ENCODE results near the gene CFAP61.

CFAP61 gene

DNA sequence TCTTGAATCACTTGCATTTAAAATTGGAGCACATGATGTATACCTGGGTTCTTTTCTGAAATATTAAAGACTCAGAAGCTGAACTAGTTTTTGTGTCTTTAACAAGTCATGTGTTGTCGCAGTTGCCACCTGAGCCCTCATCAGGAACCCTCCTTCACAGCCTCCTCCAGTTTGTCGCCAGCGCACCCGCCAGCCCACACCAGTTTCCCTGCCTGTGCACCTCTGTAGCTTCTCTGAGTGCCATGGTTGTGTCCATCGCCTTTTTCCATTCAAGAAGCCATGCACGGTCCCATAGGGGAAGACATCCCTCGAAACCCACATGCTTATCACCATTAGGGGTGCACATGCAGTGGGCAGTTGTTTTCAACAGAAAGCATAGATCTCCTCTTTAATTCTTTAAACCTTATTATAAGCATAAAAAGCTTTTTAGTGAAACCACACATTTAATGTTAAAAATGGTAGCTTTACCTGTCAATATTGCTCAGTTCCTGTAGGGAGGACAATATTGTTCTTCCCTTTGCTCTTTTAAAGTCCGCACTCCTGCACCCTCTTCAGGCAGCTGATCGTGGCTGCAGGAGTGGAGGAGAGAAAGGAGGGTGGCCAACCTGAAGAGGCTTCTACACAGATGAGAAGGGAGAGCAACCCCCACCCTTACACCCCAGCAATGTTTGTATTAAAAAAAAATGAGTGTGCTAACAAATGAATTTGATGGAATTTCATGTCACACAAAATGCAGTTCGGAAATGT, 121.9 kb downstream of the CFAP61 start:
- H3K4ac ChIP-seq (ENCODE audit: low read depth in 1 of 2, low read length in 2 of 2): no peak overlapping the region
- H2BK120ac ChIP-seq (ENCODE audit: low read depth, low read length): no peak overlapping the region
- no peak overlapping the region for H3K4me3 ChIP-seq (ENCODE audit: insufficient read depth in 1 of 2, low read depth in 1 of 2, low read length in 2 of 2)
- no peak overlapping the region for H2AK5ac ChIP-seq (ENCODE audit: low read length, severe bottlenecking)
- no peaks in the 10 kb centered on the region for H3K9me3 ChIP-seq (ENCODE audit: control insufficient read depth, low read length)
- no peak overlapping the region for H2BK12ac ChIP-seq (ENCODE audit: low read length in 2 of 2)
- no peak overlapping the region for H3K4me2 ChIP-seq (ENCODE audit: low read length, poor library complexity, severe bottlenecking)
- H3K18ac ChIP-seq (ENCODE audit: low read depth in 1 of 2, low read length in 2 of 2): no peak overlapping the region
- no peak overlapping the region for H3K9ac ChIP-seq (ENCODE audit: low read length)
- H3K4me1 ChIP-seq (ENCODE audit: control insufficient read depth, insufficient read depth, low read depth, low read length): no peaks in the 10 kb centered on the region
- no peak overlapping the region for H4K8ac ChIP-seq (ENCODE audit: low read length)
- H2BK5ac ChIP-seq (ENCODE audit: low read depth, low read length, poor library complexity, severe bottlenecking): no peak overlapping the region
- no peak overlapping the region for H3K23ac ChIP-seq (ENCODE audit: low read length in 2 of 2)
- DNase-seq: no peak
- H3K79me1 ChIP-seq (replicated peaks; ENCODE audit: low read length, poor library complexity, severe bottlenecking): no peaks in the 10 kb centered on the region
- H3K36me3 ChIP-seq (ENCODE audit: control insufficient read depth in 1 of 2, insufficient read depth in 2 of 2, low read depth in 1 of 2, low read length in 2 of 2): no peaks in the 10 kb centered on the region
- no peak overlapping the region for H3K14ac ChIP-seq (ENCODE audit: low read length in 2 of 2)
- peaks cover 0 to 3% of the 10 kb centered on the region in 2 experiments for H3K27me3 ChIP-seq (ENCODE audit: control insufficient read depth in 1 of 2, insufficient read depth in 1 of 2, low read length in 2 of 2)
- no peak overlapping the region for H4K91ac ChIP-seq (ENCODE audit: low read length)
- no peak overlapping the region for H3K27ac ChIP-seq (ENCODE audit: low read length, poor library complexity, severe bottlenecking)
- WGBS: 83% methylated on average over 6 of the region's 10 CpGs
- no peak overlapping the region for H2AFZ ChIP-seq (ENCODE audit: low read depth, low read length)
- no peak overlapping the region for H2BK15ac ChIP-seq (ENCODE audit: low read depth, poor library complexity, severe bottlenecking)

DNA sequence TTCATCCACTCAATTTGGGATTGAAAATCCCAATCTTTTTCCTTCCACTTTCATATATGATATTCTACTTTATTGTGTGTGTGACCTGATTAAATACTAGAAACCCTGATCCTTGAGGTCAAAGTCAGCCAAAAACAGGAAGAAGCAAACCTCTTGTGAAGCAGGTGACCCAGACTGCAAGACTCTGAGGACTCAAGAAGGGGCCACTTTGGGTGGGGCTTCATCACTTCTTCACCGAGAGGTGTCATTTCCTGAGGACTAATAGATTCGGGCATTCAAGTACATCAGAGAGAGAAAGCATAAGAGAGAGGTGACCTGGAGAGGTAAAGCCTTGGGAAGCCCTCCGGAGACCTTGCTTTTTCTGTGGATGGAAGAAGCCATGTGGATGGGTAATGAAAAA, 129.0 kb downstream of the CFAP61 start:
- H3K27me3 ChIP-seq (ENCODE audit: control insufficient read depth in 1 of 2, insufficient read depth in 1 of 2, low read length in 2 of 2): peaks cover 0 to 10% of the 10 kb centered on the region in 2 experiments
- WGBS: 79% methylated on average over 3 of the region's 3 CpGs

DNA sequence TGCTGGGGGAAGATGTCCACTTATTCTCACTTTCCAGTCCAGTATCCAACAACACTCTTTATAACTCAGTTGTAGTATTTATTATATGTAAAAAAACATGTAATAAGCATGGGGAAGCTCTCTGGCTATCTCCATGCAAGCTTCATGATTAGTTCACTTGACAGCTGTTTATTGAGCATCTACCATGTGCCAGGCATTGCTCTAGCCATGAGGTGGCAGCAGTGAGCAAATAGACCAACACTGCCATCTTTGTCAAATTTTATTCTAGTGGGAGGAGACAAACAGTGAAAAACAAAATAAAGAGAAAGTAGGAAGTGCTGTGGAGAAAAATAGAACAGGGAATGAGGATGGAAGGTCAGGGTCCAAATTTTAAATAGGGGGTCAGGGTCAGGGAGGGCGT, 131.8 kb downstream of the CFAP61 start:
- Histone ChIP-seq H3K4ac (ENCODE audit: low read depth in 1 of 2, low read length in 2 of 2) (no peak overlapping the region), H4K91ac (ENCODE audit: low read length) (no peak overlapping the region), H3K9ac (ENCODE audit: low read length) (no peak overlapping the region), H2BK15ac (ENCODE audit: low read depth, poor library complexity, severe bottlenecking) (no peak overlapping the region), H4K8ac (ENCODE audit: low read length) (no peak overlapping the region), H3K4me2 (ENCODE audit: low read length, poor library complexity, severe bottlenecking) (no peak overlapping the region), H2AFZ (ENCODE audit: low read depth, low read length) (no peak overlapping the region), H3K14ac (ENCODE audit: low read length in 2 of 2) (no peak overlapping the region), H3K36me3 (ENCODE audit: control insufficient read depth in 1 of 2, insufficient read depth in 2 of 2, low read depth in 1 of 2, low read length in 2 of 2) (no peaks in the 10 kb centered on the region), H3K4me1 (ENCODE audit: control insufficient read depth, insufficient read depth, low read depth, low read length) (peaks cover 1% of the 10 kb centered on the region), H3K79me1 (replicated peaks; ENCODE audit: low read length, poor library complexity, severe bottlenecking) (no peaks in the 10 kb centered on the region), H3K4me3 (ENCODE audit: insufficient read depth in 1 of 2, low read depth in 1 of 2, low read length in 2 of 2) (no peak overlapping the region), H3K27ac (ENCODE audit: low read length, poor library complexity, severe bottlenecking) (no peak overlapping the region), H2BK12ac (ENCODE audit: low read length in 2 of 2) (no peak overlapping the region), H3K23ac (ENCODE audit: low read length in 2 of 2) (no peak overlapping the region), H3K27me3 (ENCODE audit: control insufficient read depth in 1 of 2, insufficient read depth in 1 of 2, low read length in 2 of 2) (peaks cover 0 to 7% of the 10 kb centered on the region in 2 experiments), H2BK120ac (ENCODE audit: low read depth, low read length) (no peak overlapping the region), H3K18ac (ENCODE audit: low read depth in 1 of 2, low read length in 2 of 2) (no peak overlapping the region), H2BK5ac (ENCODE audit: low read depth, low read length, poor library complexity, severe bottlenecking) (no peak overlapping the region), H2AK5ac (ENCODE audit: low read length, severe bottlenecking) (no peak overlapping the region), H3K9me3 (ENCODE audit: control insufficient read depth, low read length) (no peaks in the 10 kb centered on the region)
- no peak for DNase-seq
- WGBS: 56% methylated on average over 1 of the region's 1 CpG

More for the DNA sequence above, 129.0 kb downstream of the CFAP61 start:
- H3K4me2 ChIP-seq (ENCODE audit: low read length, poor library complexity, severe bottlenecking): no peak overlapping the region
- no peak overlapping the region for H3K27ac ChIP-seq (ENCODE audit: low read length, poor library complexity, severe bottlenecking)
- no peak overlapping the region for H3K14ac ChIP-seq (ENCODE audit: low read length in 2 of 2)
- no peak overlapping the region for H4K8ac ChIP-seq (ENCODE audit: low read length)
- peaks cover 1% of the 10 kb centered on the region for H3K4me1 ChIP-seq (ENCODE audit: control insufficient read depth, insufficient read depth, low read depth, low read length)
- H3K9ac ChIP-seq (ENCODE audit: low read length): no peak overlapping the region
- H3K9me3 ChIP-seq (ENCODE audit: control insufficient read depth, low read length): no peaks in the 10 kb centered on the region
- H2BK15ac ChIP-seq (ENCODE audit: low read depth, poor library complexity, severe bottlenecking): no peak overlapping the region
- H2BK12ac ChIP-seq (ENCODE audit: low read length in 2 of 2): no peak overlapping the region
- no peaks in the 10 kb centered on the region for H3K36me3 ChIP-seq (ENCODE audit: control insufficient read depth in 1 of 2, insufficient read depth in 2 of 2, low read depth in 1 of 2, low read length in 2 of 2)
- no peak overlapping the region for H2AK5ac ChIP-seq (ENCODE audit: low read length, severe bottlenecking)
- H3K79me1 ChIP-seq (replicated peaks; ENCODE audit: low read length, poor library complexity, severe bottlenecking): no peaks in the 10 kb centered on the region
- no peak overlapping the region for H2BK5ac ChIP-seq (ENCODE audit: low read depth, low read length, poor library complexity, severe bottlenecking)
- no peak for DNase-seq
- H3K23ac ChIP-seq (ENCODE audit: low read length in 2 of 2): no peak overlapping the region
- no peak overlapping the region for H4K91ac ChIP-seq (ENCODE audit: low read length)
- no peak overlapping the region for H2AFZ ChIP-seq (ENCODE audit: low read depth, low read length)
- no peak overlapping the region for H3K4me3 ChIP-seq (ENCODE audit: insufficient read depth in 1 of 2, low read depth in 1 of 2, low read length in 2 of 2)
- H2BK120ac ChIP-seq (ENCODE audit: low read depth, low read length): no peak overlapping the region
- H3K18ac ChIP-seq (ENCODE audit: low read depth in 1 of 2, low read length in 2 of 2): no peak overlapping the region
- no peak overlapping the region for H3K4ac ChIP-seq (ENCODE audit: low read depth in 1 of 2, low read length in 2 of 2)

DNA sequence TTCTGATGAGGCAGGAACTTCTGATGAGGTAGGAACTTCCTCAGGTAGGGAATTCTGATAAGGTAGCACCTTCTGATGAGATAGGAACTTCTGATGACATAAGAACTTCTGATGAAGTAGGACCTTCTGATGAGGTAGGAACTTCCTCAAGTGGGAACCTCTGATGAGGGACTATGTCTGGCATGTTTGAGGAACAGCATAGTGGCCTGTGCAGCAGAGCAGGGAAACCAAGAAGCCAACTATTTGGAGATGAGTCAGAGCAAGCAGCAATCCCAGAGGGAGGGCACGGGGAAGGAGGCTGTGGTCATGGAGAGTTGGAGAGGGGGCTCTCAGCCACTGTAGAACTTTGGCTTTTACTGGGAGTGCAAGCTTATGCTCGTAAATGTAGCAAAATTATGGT, 132.4 kb downstream of the CFAP61 start:
- Histone ChIP-seq H2BK12ac (ENCODE audit: low read length in 2 of 2) (no peak overlapping the region), H3K23ac (ENCODE audit: low read length in 2 of 2) (no peak overlapping the region), H3K14ac (ENCODE audit: low read length in 2 of 2) (no peak overlapping the region), H3K4me2 (ENCODE audit: low read length, poor library complexity, severe bottlenecking) (no peak overlapping the region), H2BK120ac (ENCODE audit: low read depth, low read length) (no peak overlapping the region), H3K9ac (ENCODE audit: low read length) (no peak overlapping the region), H3K4me1 (ENCODE audit: control insufficient read depth, insufficient read depth, low read depth, low read length) (peaks cover 1% of the 10 kb centered on the region), H3K27ac (ENCODE audit: low read length, poor library complexity, severe bottlenecking) (no peak overlapping the region), H3K79me1 (replicated peaks; ENCODE audit: low read length, poor library complexity, severe bottlenecking) (no peaks in the 10 kb centered on the region), H3K4me3 (ENCODE audit: insufficient read depth in 1 of 2, low read depth in 1 of 2, low read length in 2 of 2) (no peak overlapping the region), H2AK5ac (ENCODE audit: low read length, severe bottlenecking) (no peak overlapping the region), H3K18ac (ENCODE audit: low read depth in 1 of 2, low read length in 2 of 2) (no peak overlapping the region), H4K8ac (ENCODE audit: low read length) (no peak overlapping the region), H3K9me3 (ENCODE audit: control insufficient read depth, low read length) (no peaks in the 10 kb centered on the region), H3K27me3 (ENCODE audit: control insufficient read depth in 1 of 2, insufficient read depth in 1 of 2, low read length in 2 of 2) (peaks cover 0 to 7% of the 10 kb centered on the region in 2 experiments), H2AFZ (ENCODE audit: low read depth, low read length) (no peak overlapping the region), H2BK5ac (ENCODE audit: low read depth, low read length, poor library complexity, severe bottlenecking) (no peak overlapping the region), H4K91ac (ENCODE audit: low read length) (no peak overlapping the region), H2BK15ac (ENCODE audit: low read depth, poor library complexity, severe bottlenecking) (no peak overlapping the region), H3K36me3 (ENCODE audit: control insufficient read depth in 1 of 2, insufficient read depth in 2 of 2, low read depth in 1 of 2, low read length in 2 of 2) (no peaks in the 10 kb centered on the region), H3K4ac (ENCODE audit: low read depth in 1 of 2, low read length in 2 of 2) (no peak overlapping the region)
- 65% methylated on average over 1 of the region's 2 CpGs for WGBS
- DNase-seq: no peak
